BLaER1 treated with 17β-estradiol and CSF1 and Interleukin-3, amounts not matched to agents 10 nM and 100 nM (cell line): Measurements from ENCODE around the gene PTPRN2.
A peak's percentile ranks its signal among the peaks of the same experiment; 100 is the strongest.

Experiments
- H3K27ac ChIP-seq, 11 experiments: shearing (Covaris generic); formaldehyde crosslinking; 2 replicates each; pipeline ENCODE4 v1.8.1; 2022
- H3K27me3 ChIP-seq, 11 experiments: shearing (Covaris generic); formaldehyde crosslinking; 2 replicates each; pipeline ENCODE4 v1.8.1; 2022
- H3K36me3 ChIP-seq, 11 experiments: shearing (Covaris generic); formaldehyde crosslinking; 2 replicates each; pipeline ENCODE4 v1.8.1; 2022
- H3K4me1 ChIP-seq, 10 experiments: shearing (Covaris generic); formaldehyde crosslinking; 2 replicates each; pipeline ENCODE4 v1.8.1; 2022
- H3K4me2 ChIP-seq, 11 experiments: shearing (Covaris generic); formaldehyde crosslinking; 2 replicates each; pipeline ENCODE4 v1.8.1; 2022
- H3K4me3 ChIP-seq, 10 experiments: shearing (Covaris generic); formaldehyde crosslinking; 2 replicates each; pipeline ENCODE4 v1.8.1; 2022
- H3K9ac ChIP-seq, 11 experiments: shearing (Covaris generic); formaldehyde crosslinking; 2 replicates each; pipeline ENCODE4 v1.8.1; 2022
- H3K9me3 ChIP-seq, 11 experiments: shearing (Covaris generic); formaldehyde crosslinking; replicated peaks in 1 of 11; 2 replicates each; pipeline ENCODE4 v1.8.1; 2022
- H4K20me1 ChIP-seq, 11 experiments: shearing (Covaris generic); formaldehyde crosslinking; 2 replicates each; pipeline ENCODE4 v1.8.1; 2022
- Cebpa-rat ChIP-seq, 11 experiments: shearing (Covaris generic); IDR thresholded peaks; 2 replicates each; pipeline ENCODE4 v1.8.1; 2022

PTPRN2 gene

GRCh38 chr7:157689269-157690057, 898.2 kb downstream of the PTPRN2 start:
- no peaks in the 10 kb centered on the region for H3K9me3 ChIP-seq
- peaks cover 100% of the 10 kb centered on the region in 11 experiments for H3K27me3 ChIP-seq
- peaks cover 0 to 99% (median 90%) of the 10 kb centered on the region in 11 experiments; a peak in 19 of 22 replicates for H4K20me1 ChIP-seq
- peak overlapping the region; percentile 93 to 99 (median 96) for H3K4me2 ChIP-seq
- no peak overlapping the region for H3K27ac ChIP-seq
- H3K36me3 ChIP-seq, result no peaks in the 10 kb centered on the region
- no peak for TF ChIP-seq Cebpa-rat (IDR thresholded peaks at IDR 0.05)
- H3K9ac ChIP-seq, result no peak overlapping the region
- H3K4me3 ChIP-seq, result peak overlapping the region in 9 of 10 experiments; percentile 47 to 70 (median 62); a peak in 16 of 20 replicates
- H3K4me1 ChIP-seq, result peaks cover 41 to 60% (median 50%) of the 10 kb centered on the region in 10 experiments

DNA sequence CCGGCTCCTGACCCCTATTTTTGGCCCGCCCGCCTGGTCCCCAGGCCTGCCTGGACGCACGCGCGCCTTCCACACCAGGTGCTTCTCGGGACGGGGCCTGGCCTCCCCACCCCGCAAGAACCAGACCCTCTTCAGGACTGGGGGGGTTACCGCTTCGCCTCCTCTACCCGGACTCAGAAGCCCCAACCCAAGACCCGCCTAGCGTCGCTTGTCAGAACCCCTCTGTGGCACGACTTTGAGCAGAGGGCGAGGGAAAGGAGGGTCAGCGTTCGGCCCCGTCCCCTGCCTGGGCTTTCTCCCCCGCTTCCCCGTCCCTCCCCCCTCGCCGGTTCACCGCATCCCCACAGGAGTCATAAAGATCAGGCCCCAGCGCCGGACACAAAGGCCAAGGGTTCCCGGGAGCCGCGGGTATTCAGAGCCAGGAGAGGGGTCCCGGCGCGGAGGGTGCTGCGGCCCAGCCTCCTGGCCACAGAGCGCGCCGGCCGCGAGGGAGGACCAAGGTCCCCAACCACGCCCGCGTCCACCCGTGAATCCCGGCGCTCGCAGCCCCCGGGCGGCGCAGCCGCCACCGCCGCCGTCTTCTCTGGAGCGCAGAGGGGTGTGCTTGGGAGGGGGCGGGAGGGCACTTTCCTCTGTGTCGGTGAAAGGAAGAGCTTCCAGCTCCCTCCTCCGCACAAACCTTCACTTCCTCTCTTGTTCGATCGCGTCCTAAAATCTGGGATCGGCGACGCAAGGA, 898.9 kb downstream of the PTPRN2 start:
- H3K4me2 ChIP-seq, result peak overlapping the region in 3 of 11 experiments; percentile 94 to 99 (median 98); a peak in 5 of 22 replicates
- peaks cover 0 to 97% (median 87%) of the 10 kb centered on the region in 11 experiments; a peak in 19 of 22 replicates for H4K20me1 ChIP-seq
- no peak for TF ChIP-seq Cebpa-rat (IDR thresholded peaks at IDR 0.05)
- peaks cover 99 to 100% (median 100%) of the 10 kb centered on the region in 11 experiments for H3K27me3 ChIP-seq
- H3K9me3 ChIP-seq, result no peaks in the 10 kb centered on the region
- no peak overlapping the region for H3K9ac ChIP-seq
- H3K4me1 ChIP-seq, result peaks cover 35 to 55% (median 45%) of the 10 kb centered on the region in 10 experiments
- no peaks in the 10 kb centered on the region for H3K36me3 ChIP-seq
- peak overlapping the region in 1 of 10 experiments; percentile 66; a peak in 1 of 20 replicates for H3K4me3 ChIP-seq
- H3K27ac ChIP-seq, result no peak overlapping the region

DNA sequence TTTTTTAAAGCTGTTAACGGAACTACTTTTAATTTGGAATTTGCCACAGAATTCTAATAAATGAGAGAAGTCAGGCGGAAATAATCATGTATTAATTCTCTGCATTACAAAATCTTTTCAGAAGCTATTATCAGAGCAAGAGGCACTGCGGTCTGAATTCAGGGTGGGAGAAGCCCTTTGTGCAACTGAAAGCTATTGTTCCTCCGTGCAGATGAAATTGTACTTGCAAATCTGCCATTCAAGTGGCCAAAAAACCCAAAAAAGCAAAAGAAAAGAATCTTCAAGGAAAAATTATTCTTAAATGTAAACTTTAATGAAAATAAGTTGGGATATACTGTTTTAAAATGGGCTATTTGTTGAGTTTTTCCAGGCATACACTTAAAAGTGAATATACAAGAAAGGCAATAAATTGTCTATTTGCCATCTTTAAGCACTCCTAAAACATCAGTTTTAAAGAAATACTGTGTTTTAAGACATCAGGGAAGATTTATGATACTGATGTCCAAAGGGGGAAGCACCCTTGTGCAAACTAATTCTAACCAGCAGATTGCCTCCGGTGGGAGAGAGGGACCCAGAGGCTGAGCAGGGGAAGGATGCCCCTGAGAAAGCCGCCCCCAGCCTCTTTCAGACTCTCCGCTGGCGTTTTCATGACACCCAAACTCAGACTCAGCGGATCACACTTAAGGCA, 899.6 kb downstream of the PTPRN2 start:
- H3K27ac ChIP-seq, result no peak overlapping the region
- H3K27me3 ChIP-seq, result peaks cover 99 to 100% (median 100%) of the 10 kb centered on the region in 11 experiments
- peaks cover 0 to 97% (median 87%) of the 10 kb centered on the region in 11 experiments; a peak in 19 of 22 replicates for H4K20me1 ChIP-seq
- H3K4me3 ChIP-seq, result no peak overlapping the region
- H3K4me1 ChIP-seq, result peaks cover 29 to 48% (median 39%) of the 10 kb centered on the region in 10 experiments; a peak in 19 of 20 replicates
- no peak overlapping the region for H3K4me2 ChIP-seq
- H3K9ac ChIP-seq, result no peak overlapping the region
- H3K9me3 ChIP-seq, result no peaks in the 10 kb centered on the region
- TF ChIP-seq Cebpa-rat (IDR thresholded peaks at IDR 0.05), result no peak
- H3K36me3 ChIP-seq, result no peaks in the 10 kb centered on the region

DNA sequence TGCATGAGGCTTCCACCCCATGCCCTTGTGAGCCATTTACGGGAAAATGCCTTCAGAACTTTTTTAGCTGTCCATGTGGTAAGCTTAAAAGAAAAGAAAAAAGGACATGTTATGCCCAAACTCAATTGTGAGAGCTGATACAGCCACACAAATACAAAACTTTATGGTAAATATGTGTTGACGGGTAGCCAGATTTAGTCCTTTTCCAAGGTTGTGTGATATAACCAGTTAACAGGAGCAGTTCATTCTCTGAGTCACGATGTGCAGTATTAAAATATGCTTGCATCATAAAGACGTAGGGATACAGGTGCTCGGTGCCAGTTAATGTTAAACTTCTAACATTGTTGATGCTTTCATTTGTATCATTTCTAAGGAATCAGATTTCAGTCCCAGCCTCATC, 900.5 kb downstream of the PTPRN2 start:
- Histone ChIP-seq H3K4me3 (no peak overlapping the region), H3K9ac (no peak overlapping the region), H3K27me3 (peaks cover 99 to 100% (median 100%) of the 10 kb centered on the region in 11 experiments), H3K27ac (no peak overlapping the region), H3K36me3 (no peaks in the 10 kb centered on the region), H3K9me3 (no peaks in the 10 kb centered on the region), H4K20me1 (peaks cover 0 to 97% (median 88%) of the 10 kb centered on the region in 11 experiments; a peak in 19 of 22 replicates), H3K4me2 (no peak overlapping the region), H3K4me1 (peaks cover 22 to 42% (median 32%) of the 10 kb centered on the region in 10 experiments; a peak in 19 of 20 replicates)
- no peak for TF ChIP-seq Cebpa-rat (IDR thresholded peaks at IDR 0.05)

DNA sequence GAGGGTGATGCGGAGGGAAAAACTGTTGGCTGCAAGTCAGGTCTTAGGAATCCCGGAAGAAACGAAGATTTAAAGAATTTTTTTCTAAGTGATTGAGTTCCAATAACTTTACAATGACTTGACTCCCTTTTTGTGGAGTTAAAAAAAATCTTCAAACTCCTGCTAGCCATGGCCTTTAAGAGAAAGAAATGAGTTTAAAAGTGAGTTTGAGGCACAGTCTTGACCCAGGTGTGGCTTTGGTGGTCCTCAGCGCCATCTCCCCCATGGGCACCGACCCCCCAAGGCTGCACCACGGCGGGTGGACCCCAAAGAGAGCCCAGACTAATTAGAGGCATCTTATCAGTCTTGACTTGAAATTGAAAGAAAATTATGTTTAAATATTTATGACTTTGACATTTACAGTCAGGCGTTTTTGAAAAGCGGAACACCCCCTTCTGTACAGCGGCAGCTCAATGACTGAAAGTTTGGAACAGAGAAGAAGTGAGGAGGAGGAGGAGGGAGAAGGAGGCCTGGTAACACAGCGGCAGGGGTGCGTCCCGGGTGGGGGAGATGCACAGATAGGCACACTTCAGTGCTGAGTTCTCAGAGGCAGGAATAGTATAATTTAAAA, 901.2 kb downstream of the PTPRN2 start:
- H3K27ac ChIP-seq, result no peak overlapping the region
- no peaks in the 10 kb centered on the region for H3K9me3 ChIP-seq
- H3K4me2 ChIP-seq, result no peak overlapping the region
- TF ChIP-seq Cebpa-rat (IDR thresholded peaks at IDR 0.05), result no peak
- peaks cover 15 to 34% (median 25%) of the 10 kb centered on the region in 10 experiments; a peak in 19 of 20 replicates for H3K4me1 ChIP-seq
- peaks cover 99 to 100% (median 100%) of the 10 kb centered on the region in 11 experiments for H3K27me3 ChIP-seq
- H3K9ac ChIP-seq, result no peak overlapping the region
- H3K36me3 ChIP-seq, result no peaks in the 10 kb centered on the region
- peaks cover 0 to 96% (median 84%) of the 10 kb centered on the region in 11 experiments; a peak in 19 of 22 replicates for H4K20me1 ChIP-seq
- H3K4me3 ChIP-seq, result no peak overlapping the region

DNA sequence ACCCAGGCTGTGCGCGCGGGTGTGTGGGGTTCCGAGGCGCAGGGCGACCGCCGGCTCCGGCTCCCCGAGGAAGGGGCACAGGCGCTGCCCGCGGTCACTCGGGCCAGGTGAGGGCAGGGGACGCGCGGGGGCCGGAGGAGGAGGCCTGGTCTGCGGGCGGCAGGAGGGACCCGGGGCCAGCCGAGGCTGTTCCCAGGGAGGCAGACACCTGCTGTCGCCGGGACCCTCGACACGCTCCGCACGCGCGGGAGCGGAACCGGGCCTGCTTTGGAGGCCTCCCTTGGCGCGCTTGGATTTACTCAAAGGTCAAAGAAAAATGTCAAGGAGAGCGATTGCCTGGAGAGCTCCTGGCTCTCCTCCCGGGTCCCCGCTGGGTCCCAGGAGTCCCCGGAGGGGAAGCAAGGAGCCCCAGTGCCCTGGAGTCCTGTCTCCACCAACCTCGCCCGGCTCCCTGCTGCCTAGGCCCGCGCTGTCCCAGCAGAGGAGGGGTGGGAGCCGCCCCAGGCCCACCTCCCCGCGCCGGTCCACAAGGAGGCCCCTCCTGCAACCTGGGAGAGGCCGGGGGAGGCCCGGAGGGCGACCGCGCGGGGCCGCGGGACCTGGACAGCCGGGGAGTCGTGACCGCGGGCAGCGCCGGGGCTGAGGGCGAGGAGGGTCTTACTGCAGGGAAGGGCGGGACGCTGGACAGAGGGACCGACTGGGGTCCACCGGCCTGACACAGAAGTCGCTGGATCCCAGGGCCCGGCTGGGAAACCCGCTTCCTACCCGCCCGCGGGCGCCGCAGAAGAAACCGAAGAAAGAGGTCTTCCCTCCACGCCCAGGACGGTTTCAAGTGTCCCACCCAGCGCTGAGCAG, 902.0 kb downstream of the PTPRN2 start:
- Histone ChIP-seq H3K4me2 (peak overlapping the region in 6 of 11 experiments; percentile 24 to 52 (median 30); a peak in 6 of 22 replicates), H3K36me3 (no peaks in the 10 kb centered on the region), H3K4me3 (no peak overlapping the region; a peak in 1 of 20 replicates), H3K27ac (no peak overlapping the region), H3K9me3 (no peaks in the 10 kb centered on the region), H3K9ac (no peak overlapping the region), H3K27me3 (peaks cover 99 to 100% (median 100%) of the 10 kb centered on the region in 11 experiments), H3K4me1 (peaks cover 13 to 28% (median 20%) of the 10 kb centered on the region in 10 experiments; a peak in 19 of 20 replicates), H4K20me1 (peaks cover 0 to 90% (median 79%) of the 10 kb centered on the region in 11 experiments; a peak in 19 of 22 replicates)
- no peak for TF ChIP-seq Cebpa-rat (IDR thresholded peaks at IDR 0.05)

- H4K20me1 ChIP-seq, result peaks cover 0 to 89% (median 72%) of the 10 kb centered on the region in 11 experiments; a peak in 19 of 22 replicates
- H3K36me3 ChIP-seq, result no peaks in the 10 kb centered on the region
- H3K27ac ChIP-seq, result no peak overlapping the region
- TF ChIP-seq Cebpa-rat (IDR thresholded peaks at IDR 0.05), result no peak
- H3K27me3 ChIP-seq, result peaks cover 99 to 100% (median 100%) of the 10 kb centered on the region in 11 experiments
- H3K9ac ChIP-seq, result no peak overlapping the region
- H3K9me3 ChIP-seq, result no peaks in the 10 kb centered on the region
- H3K4me3 ChIP-seq, result peak overlapping the region in 1 of 10 experiments; percentile 15; a peak in 1 of 20 replicates
- H3K4me2 ChIP-seq, result peak overlapping the region in 10 of 11 experiments; percentile 14 to 52 (median 30); a peak in 11 of 22 replicates
- peaks cover 6 to 22% (median 14%) of the 10 kb centered on the region in 10 experiments; a peak in 19 of 20 replicates for H3K4me1 ChIP-seq
Observed at GRCh38 chr7:157684909-157685429, 902.7 kb downstream of the PTPRN2 start.
